Effector memory CD4-positive, alpha-beta T cell (primary cell): ENCODE measurements around the gene RAB33B.
"Not testable (repeated sequence)": the region's sequence is repeated elsewhere in the genome, so short reads cannot be mapped to it uniquely, and the experiment has no call there.

ENCODE experiments used
- DNase-seq, 3 donors: peaks; one replicate each; pipeline ENCODE4 v3.0.0-alpha.2; 2020
- H3K27ac ChIP-seq: 2 replicates; pipeline ENCODE4 v1.7.0; 2013; ENCODE audit warnings: mild to moderate bottlenecking, low read length, moderate library complexity; ENCODE audit not compliant: insufficient read depth, poor library complexity, severe bottlenecking
- H3K27me3 ChIP-seq: replicated peaks from 2 replicates; pipeline ENCODE4 v1.7.0; 2013; ENCODE audit warnings: mild to moderate bottlenecking, low read length; ENCODE audit not compliant: insufficient read depth, control insufficient read depth, poor library complexity, severe bottlenecking
- H3K36me3 ChIP-seq: 2 replicates; pipeline ENCODE4 v1.7.0; 2013; ENCODE audit warnings: mild to moderate bottlenecking, low read length, moderate library complexity; ENCODE audit not compliant: control insufficient read depth, insufficient read depth
- H3K4me1 ChIP-seq: 2 replicates; pipeline ENCODE4 v1.7.0; 2013; ENCODE audit warnings: low read length, mild to moderate bottlenecking; ENCODE audit not compliant: control insufficient read depth, insufficient read depth, poor library complexity, severe bottlenecking
- H3K4me3 ChIP-seq: 2 replicates; pipeline ENCODE4 v1.7.0; 2013; ENCODE audit warnings: low read length, low read depth, mild to moderate bottlenecking; ENCODE audit not compliant: insufficient read depth, poor library complexity, severe bottlenecking
- H3K9me3 ChIP-seq: 2 replicates; pipeline ENCODE4 v1.7.0; 2013; ENCODE audit warnings: mild to moderate bottlenecking, low read length, moderate library complexity; ENCODE audit not compliant: control insufficient read depth

RAB33B gene

GRCh38 chr4:139460565-139460964 lies 6.6 kb downstream of the RAB33B start:
- H3K4me1 ChIP-seq: no peaks in the 10 kb centered on the region
- H3K9me3 ChIP-seq: no peaks in the 10 kb centered on the region
- H3K4me3 ChIP-seq: no peak overlapping the region
- H3K36me3 ChIP-seq: peaks cover 10% of the 10 kb centered on the region
- DNase-seq: no peak
- no peaks in the 10 kb centered on the region for H3K27me3 ChIP-seq
- no peak overlapping the region for H3K27ac ChIP-seq

- peaks cover 10% of the 10 kb centered on the region for H3K36me3 ChIP-seq
- H3K9me3 ChIP-seq: no peaks in the 10 kb centered on the region
- H3K4me1 ChIP-seq: no peaks in the 10 kb centered on the region
- no peak overlapping the region for H3K27ac ChIP-seq
- H3K4me3 ChIP-seq: no peak overlapping the region
- H3K27me3 ChIP-seq: no peaks in the 10 kb centered on the region
- no peak for DNase-seq
These were observed 7.2 kb downstream of the RAB33B start for GRCh38 chr4:139461022-139461628.

- not testable (repeated sequence) for H3K4me3 ChIP-seq, DNase-seq, H3K27ac ChIP-seq, H3K9me3 ChIP-seq, H3K27me3 ChIP-seq, H3K4me1 ChIP-seq
- peaks cover 10% of the 10 kb centered on the region for H3K36me3 ChIP-seq
These were observed 10.6 kb downstream of the RAB33B start for GRCh38 chr4:139464512-139464911.

GRCh38 chr4:139465922-139466321 lies 12.0 kb downstream of the RAB33B start:
- H3K36me3 ChIP-seq: peaks cover 8% of the 10 kb centered on the region
- no peak overlapping the region for H3K4me3 ChIP-seq
- no peaks in the 10 kb centered on the region for H3K9me3 ChIP-seq
- H3K4me1 ChIP-seq: no peaks in the 10 kb centered on the region
- no peak for DNase-seq
- no peak overlapping the region for H3K27ac ChIP-seq
- H3K27me3 ChIP-seq: no peaks in the 10 kb centered on the region

- not testable (repeated sequence) for H3K4me1 ChIP-seq, H3K27me3 ChIP-seq, H3K4me3 ChIP-seq, DNase-seq, H3K27ac ChIP-seq, H3K9me3 ChIP-seq
- peaks cover 14% of the 10 kb centered on the region for H3K36me3 ChIP-seq
These were observed 14.8 kb downstream of the RAB33B start for GRCh38 chr4:139468756-139469155.

- Histone ChIP-seq H3K9me3 (no peaks in the 10 kb centered on the region), H3K36me3 (peaks cover 14% of the 10 kb centered on the region), H3K27me3 (no peaks in the 10 kb centered on the region), H3K4me1 (no peaks in the 10 kb centered on the region), H3K4me3 (no peak overlapping the region), H3K27ac (no peak overlapping the region)
- no peak for DNase-seq
These were observed 15.3 kb downstream of the RAB33B start for GRCh38 chr4:139469216-139469615.

GRCh38 chr4:139469869-139470268 lies 15.9 kb downstream of the RAB33B start:
- Histone ChIP-seq H3K4me1 (no peaks in the 10 kb centered on the region), H3K9me3 (no peaks in the 10 kb centered on the region), H3K4me3 (no peak overlapping the region), H3K36me3 (peaks cover 14% of the 10 kb centered on the region), H3K27me3 (no peaks in the 10 kb centered on the region), H3K27ac (no peak overlapping the region)
- DNase-seq: no peak

GRCh38 chr4:139470295-139470694 lies 16.4 kb downstream of the RAB33B start:
- DNase-seq: no peak
- Histone ChIP-seq H3K9me3 (no peaks in the 10 kb centered on the region), H3K27ac (no peak overlapping the region), H3K4me3 (no peak overlapping the region), H3K4me1 (no peaks in the 10 kb centered on the region), H3K27me3 (no peaks in the 10 kb centered on the region), H3K36me3 (peaks cover 14% of the 10 kb centered on the region)

GRCh38 chr4:139470997-139471665 lies 17.2 kb downstream of the RAB33B start:
- Histone ChIP-seq H3K27me3 (no peaks in the 10 kb centered on the region), H3K4me1 (no peaks in the 10 kb centered on the region), H3K27ac (no peak overlapping the region), H3K4me3 (no peak overlapping the region), H3K9me3 (no peaks in the 10 kb centered on the region), H3K36me3 (peaks cover 14% of the 10 kb centered on the region)
- DNase-seq: no peak

- no peaks in the 10 kb centered on the region for H3K9me3 ChIP-seq
- no peak overlapping the region for H3K4me3 ChIP-seq
- H3K4me1 ChIP-seq: no peaks in the 10 kb centered on the region
- no peak overlapping the region for H3K27ac ChIP-seq
- H3K36me3 ChIP-seq: peaks cover 14% of the 10 kb centered on the region
- no peaks in the 10 kb centered on the region for H3K27me3 ChIP-seq
- no peak for DNase-seq
These were observed 18.9 kb downstream of the RAB33B start for GRCh38 chr4:139472852-139473251.
